GM15510 (cell line): ENCODE measurements around the gene IL6R.
A peak's percentile ranks its signal among the peaks of the same experiment; 100 is the strongest.

Experiments used
- POLR2A ChIP-seq: IDR thresholded peaks from 3 replicates; pipeline ENCODE4 v1.6.1; 2011; ENCODE audit warnings: borderline replicate concordance; ENCODE audit not compliant: insufficient read length; ENCODE audit errors: extremely low read depth

The IL6R gene

GRCh38 chr1:154404984-154405746, at the start of gene IL6R:
Gene IL6R, plus strand, starts transcription at chr1:154405343. Its CDS starts 287 bp downstream, at chr1:154405630.
- peak; percentile 46 for TF ChIP-seq POLR2A

GRCh38 chr1:154358519-154358918, 46.6 kb upstream of the IL6R start:
- no peak for TF ChIP-seq POLR2A

DNA sequence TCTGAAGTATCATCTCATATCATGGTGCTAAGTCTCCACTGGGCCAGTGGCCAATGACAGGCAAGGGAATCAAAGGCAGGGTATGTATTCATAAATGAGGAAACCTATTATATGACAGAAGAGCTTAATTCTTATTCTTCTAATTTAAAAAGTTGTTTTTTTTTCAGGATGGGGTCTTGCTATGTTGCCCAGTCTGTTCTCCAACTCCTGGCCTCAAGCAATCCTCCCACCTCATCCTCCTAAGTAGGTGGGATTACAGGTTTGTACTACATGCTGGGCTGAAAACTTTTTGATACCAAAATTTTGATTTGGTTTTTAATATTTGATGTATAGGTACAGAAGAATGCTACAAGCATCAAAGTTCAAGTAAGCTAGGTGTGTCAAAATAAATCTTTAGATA, 44.9 kb upstream of the IL6R start:
- TF ChIP-seq POLR2A, result no peak

DNA sequence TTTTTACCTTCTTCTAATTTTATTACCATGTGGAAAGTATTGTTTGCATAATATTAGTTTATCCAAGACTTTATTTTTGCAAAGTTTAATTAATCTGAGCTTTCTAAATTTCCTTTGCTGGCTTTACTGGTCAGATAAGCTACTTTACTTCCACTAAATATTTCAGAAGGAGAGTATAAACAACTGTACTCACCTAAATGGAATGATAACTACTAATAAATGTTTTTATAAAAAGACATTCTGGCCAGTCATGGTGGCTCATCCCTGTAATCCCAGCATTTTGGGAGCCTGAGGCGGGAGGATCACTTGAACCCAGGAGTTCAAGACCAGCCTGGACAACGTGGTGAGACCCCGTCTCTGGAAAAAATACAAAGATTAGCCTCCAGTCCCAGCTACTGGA, 43.8 kb upstream of the IL6R start:
- no peak for TF ChIP-seq POLR2A

DNA sequence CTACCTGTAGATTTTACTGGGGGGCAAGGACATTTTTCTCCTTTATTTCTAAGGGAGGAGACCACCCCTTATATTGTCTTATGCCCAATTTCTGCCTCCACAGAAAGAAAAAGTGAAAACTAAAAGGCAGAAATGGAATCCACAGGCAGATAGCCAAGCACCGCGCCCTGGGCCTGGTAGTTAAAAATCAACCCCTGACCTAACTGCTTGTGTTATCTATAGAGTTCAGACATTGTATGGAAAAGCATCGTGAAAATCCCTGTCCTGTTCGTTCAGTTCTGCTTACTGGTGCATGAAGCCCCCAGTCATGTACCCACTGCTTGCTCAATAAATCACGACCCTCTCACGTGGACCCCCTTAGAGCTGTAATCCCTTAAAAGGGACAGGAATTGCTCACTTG, 33.7 kb upstream of the IL6R start:
- no peak for TF ChIP-seq POLR2A

- no peak for TF ChIP-seq POLR2A
Measured at GRCh38 chr1:154379301-154379700, 25.8 kb upstream of the IL6R start.

DNA sequence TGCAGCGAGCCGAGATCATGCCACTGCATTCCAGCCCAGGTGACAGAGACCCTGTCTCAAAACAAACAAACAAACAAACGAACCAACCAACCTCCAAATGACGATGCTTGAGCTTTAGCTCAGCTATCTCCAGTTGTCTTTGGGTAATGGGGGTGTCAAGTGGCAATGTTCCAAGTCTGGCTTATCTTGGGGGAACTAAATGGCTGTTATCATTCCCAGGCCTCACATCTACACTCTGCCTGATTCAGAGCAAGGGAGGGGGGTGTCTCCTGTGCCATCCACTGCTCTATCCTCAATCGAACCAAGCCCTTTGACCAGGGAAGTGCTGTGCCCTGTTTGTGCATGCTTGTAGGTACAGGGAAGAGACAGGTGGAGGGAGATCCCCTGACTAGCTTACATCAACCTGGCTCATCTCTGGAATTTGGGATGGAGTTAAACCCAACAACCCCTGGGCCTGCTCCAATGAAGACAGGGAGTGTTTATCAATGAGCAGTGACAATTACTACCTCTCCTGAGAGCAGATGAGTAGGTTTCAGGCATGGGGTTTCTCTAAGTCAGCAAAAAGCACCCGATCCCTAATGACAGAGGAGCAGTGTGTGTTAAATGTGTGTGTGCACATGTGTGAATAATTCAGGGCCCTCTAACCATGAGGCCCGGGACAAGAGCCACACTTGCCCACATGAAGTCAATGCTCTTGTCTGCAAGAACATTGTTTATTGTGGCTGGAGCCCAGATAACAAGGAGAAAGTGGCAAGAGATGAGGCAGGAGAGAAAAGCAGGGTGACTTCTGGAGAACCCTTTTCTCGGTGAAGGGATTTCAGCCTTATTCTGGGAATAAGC, 20.3 kb upstream of the IL6R start:
- no peak for TF ChIP-seq POLR2A

DNA sequence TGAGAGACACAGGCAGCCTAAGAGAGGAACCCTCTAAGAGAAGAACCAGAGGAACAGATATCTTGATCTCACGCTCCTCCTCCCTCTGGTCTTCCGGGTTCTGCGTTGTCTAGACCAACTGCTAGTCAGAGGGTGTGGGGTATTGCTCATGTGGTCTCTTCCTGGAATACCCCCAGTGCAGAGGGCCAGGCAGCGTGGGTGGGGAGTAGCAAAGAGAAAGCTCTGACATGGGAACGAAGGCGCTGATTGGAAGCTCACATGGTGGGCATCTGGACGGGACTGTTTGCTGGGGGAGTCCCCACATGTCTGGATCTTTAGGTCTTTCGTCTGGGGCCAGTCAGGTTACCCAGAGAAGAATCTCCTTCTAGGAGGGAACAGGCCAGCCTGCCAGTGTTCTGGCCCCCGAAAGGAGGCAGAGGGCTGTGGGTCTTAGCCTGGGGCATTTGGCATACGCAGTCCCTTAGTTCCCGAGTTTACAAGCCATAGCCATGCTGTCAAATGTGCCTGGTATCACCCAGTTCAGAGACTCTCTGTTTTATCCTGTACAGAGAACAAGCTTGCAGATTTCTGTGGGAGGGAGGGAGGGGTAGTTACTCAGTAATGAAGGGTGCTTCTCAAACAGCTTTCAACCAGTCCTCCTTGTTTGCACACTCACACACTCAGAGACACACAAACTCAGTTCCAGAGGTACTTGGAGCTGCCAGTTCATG, 18.3 kb upstream of the IL6R start:
- TF ChIP-seq POLR2A, result peak; percentile 40

DNA sequence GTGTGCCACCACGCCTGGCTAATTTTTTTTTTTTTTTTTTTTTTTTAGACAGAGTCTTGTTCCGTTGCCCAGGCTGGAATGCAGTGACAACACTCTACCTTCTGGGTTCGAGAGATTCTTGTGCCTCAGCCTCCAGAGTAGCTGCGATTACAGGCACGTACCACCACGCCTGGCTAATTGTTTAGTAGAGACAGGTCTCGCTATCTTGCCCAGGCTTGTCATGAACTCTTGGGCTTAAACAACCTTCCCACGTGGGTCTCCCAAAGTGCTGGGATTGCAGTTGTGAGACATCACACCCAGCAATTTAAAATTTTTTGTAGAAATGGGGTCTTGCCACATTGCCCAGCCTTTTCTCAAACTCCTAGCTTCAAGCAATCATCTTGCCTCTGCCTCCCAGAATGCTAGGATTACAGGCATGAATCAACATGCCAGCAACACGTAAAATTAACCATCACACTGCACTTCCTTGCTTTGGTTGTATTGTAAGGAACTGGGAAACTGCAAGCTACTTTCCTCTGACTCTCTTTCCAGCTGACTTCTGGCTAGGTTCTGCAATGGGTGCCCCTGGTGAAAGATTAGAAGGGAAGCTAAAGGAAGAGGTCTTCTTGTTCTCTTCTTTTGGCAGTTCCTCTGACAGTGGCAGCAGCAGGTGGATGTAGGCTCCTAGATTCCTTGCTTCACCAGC, 13.9 kb upstream of the IL6R start:
- TF ChIP-seq POLR2A, result no peak

DNA sequence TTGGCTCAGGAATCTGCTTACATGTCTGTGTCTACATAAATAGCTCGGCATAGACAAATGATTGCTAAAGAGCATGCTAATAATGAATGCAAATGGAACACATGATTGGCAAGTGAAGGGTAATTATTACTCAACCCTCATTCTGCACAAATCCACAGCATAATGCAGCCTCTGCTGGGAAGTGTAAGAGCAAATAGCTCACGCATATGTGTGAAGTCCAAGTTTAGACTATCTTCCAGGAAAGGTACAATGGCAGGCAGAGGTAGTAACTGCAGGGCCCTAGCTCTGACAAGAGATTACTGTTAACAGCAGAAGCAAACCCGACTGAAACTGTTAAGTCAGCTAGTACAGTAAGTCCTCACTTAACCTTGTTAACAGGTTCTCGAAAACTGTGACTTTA, 7.0 kb upstream of the IL6R start:
- no peak for TF ChIP-seq POLR2A

- no peak for TF ChIP-seq POLR2A
Measured at GRCh38 chr1:154398678-154399077, 6.5 kb upstream of the IL6R start.

GRCh38 chr1:154400381-154400801, 4.8 kb upstream of the IL6R start:
- no peak for TF ChIP-seq POLR2A

GRCh38 chr1:154402409-154402921, 2.7 kb upstream of the IL6R start:
- no peak for TF ChIP-seq POLR2A

- TF ChIP-seq POLR2A, result no peak
Measured at GRCh38 chr1:154403261-154403943, 1.7 kb upstream of the IL6R start.
